Heart right ventricle (tissue), 16 donors: ENCODE results near the gene CATSPERE. TPM values are rescaled to one million over a fixed set of nuclear protein-coding genes. Genes with fewer than 3 reads are reported as not detected.

Experiments used
- ATAC-seq, 8 donors: fragments of 200-7000 bp; cut with Tn5 transposase; one replicate each; pipeline ENCODE4 v1.9.1; 2020; ENCODE audit warnings: mild to moderate bottlenecking in 8 of 8, moderate library complexity in 8 of 8, moderate number of reproducible peaks in 1 of 8
- DNase-seq, 2 donors: peaks; one replicate each; pipeline ENCODE4 v3.0.0-alpha.2; 2020
- H3K27ac ChIP-seq, 10 donors: fragments of 200-600 bp; sonication (generic) in 2 of 10; one replicate each; pipeline versions ENCODE4 v1.5.0 to v1.8.0; 2020 to 2022; ENCODE audit warnings: mild to moderate bottlenecking in 3 of 10
- H3K27me3 ChIP-seq, 7 donors: fragments of 200-600 bp; one replicate each; pipeline ENCODE4 v1.8.0; 2021 to 2022; ENCODE audit warnings: mild to moderate bottlenecking in 2 of 7
- H3K36me3 ChIP-seq, 9 donors: fragments of 200-600 bp; sonication (generic) in 1 of 9; one replicate each; pipeline versions ENCODE4 v1.5.0 to v1.8.0; 2020 to 2022; ENCODE audit warnings: mild to moderate bottlenecking in 2 of 9
- H3K4me1 ChIP-seq, 9 donors: fragments of 200-600 bp; sonication (generic) in 1 of 9; one replicate each; pipeline versions ENCODE4 v1.5.0 to v1.8.0; 2020 to 2022; ENCODE audit warnings: mild to moderate bottlenecking in 4 of 9
- H3K4me3 ChIP-seq, 10 donors: fragments of 200-600 bp; sonication (generic) in 2 of 10; one replicate each; pipeline versions ENCODE4 v1.5.0 to v1.8.0; 2020 to 2022; ENCODE audit warnings: mild to moderate bottlenecking in 7 of 10, moderate library complexity in 2 of 10
- H3K9me3 ChIP-seq, 11 donors: fragments of 200-600 bp in 10 of 11; sonication (generic) in 2 of 11; one replicate each; pipeline versions ENCODE4 v1.5.0 to v1.8.0; 2013 to 2022; ENCODE audit warnings: mild to moderate bottlenecking in 2 of 11, control low read depth in 1 of 11, moderate library complexity in 1 of 11
- WGBS, 2 donors: extraction: QIAGEN DNeasy Blood & Tissue Kit; methylation state at CpG; one replicate each; pipeline ENCODE4 v1.1.7; 2013; ENCODE audit warnings: inconsistent platforms in 1 of 2; 5-methylcytosine and 5-hydroxymethylcytosine counted together
- intact Hi-C, 10 donors: fragments of 100-400 bp; cut with DNase I; formaldehyde crosslinking; loops; one replicate each; pipeline versions ENCODE4 v1.11.1 to v1.14.2; 2022
- polyA plus RNA-seq, 2 donors: library from polyadenylated mRNA; stranded (reverse); fragments of 200-250 nt; gene quantifications; one replicate each; pipeline ENCODE4 v1.2.3, GENCODE V29; 2013
- total RNA-seq, 10 donors: library from RNA; stranded (reverse); fragmentation: NEBNext Ultra II Directional in 3 of 10; extraction: Animal tissue kit (Norgen Biotek cat#: 25700) in 3 of 10; gene quantifications; one replicate each; pipeline versions ENCODE4 v1.2.1 to v1.2.4, GENCODE V29; 2021 to 2023
- TF ChIP-seq, protein P1 (sequence below), 9 donors: fragments of 200-600 bp; sonication (generic) in 2 of 9; IDR thresholded peaks; one replicate each; pipeline versions ENCODE4 v1.5.0 to v1.8.0; 2021 to 2022; ENCODE audit warnings: antibody characterized with exemption in 9 of 9, mild to moderate bottlenecking in 5 of 9, moderate library complexity in 1 of 9
- donor health status: Arrhythmogenic right ventricular cardiomyopathy.
- donor health status: ischemic (EF 13 %, LVEDD 7.1; RV severe dilation, severe dysfunction).
- donor health status: healthy with polysubstance abuse.
- donor health status: DM: no; HTN: yes; CAD: no.
- donor health status: DM: no; HTN: no; CAD: no.
- donor health status: ischemic (EF 25% LVEDD 6.9; RV normal size, moderate dysfunction).
- donor health status: ischemic (EF 25% LVEDD 5.7; RV mildly dilated, moderate dysfunction).
- donor health status: healthy.
- donor health status: DM: yes; HTN: yes; CAD: no.
- donor health status: Ischemic cardiomyopathy.
- donor health status: ischemic (EF 35%, LVEDD 5.7; RV mildly dilated, moderate dysfunction).
- donor health status: nonischemic (EF 11% LVEDD 7.7; RV severe dilation, severe dysfunction).
- donor health status: DM: yes; HTN: yes; CAD: no.
- donor health status: PGD.
- donor health status: ischemic (EF 29% LVEDD 5.4; RV normal size, mild dysfunction).
- donor health status: nonischemic (EF 23%, LVEDD 6.1; RV moderate dilation, normal function).

Gene CATSPERE
- total and polyA plus RNA-seq, 12 donors = 0.07 to 0.83 (median 0.26) TPM; not detected in 1

DNA sequence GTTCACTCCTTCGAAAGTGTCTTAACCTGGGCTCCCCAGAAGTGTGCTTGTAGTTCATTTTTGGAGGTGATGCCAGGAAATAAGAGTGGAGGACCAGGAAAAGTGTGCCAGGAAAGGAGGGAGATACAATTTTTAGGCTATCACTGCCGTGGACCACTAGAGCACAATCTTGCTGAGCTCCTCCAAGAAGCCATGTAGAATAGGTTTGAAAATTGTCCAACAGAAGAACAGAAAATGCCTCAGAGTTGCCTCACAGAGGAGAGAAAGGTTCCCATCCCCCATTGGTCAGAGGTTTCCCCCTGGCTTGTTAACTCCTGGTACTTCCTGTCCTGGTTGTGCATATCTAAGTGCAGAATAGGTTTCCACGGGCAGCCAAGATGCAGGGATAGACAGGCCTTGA lies 41.6 kb downstream of the CATSPERE start:
- intact Hi-C loops = no loop called here
- no peaks in the 10 kb centered on the region for H3K4me1 ChIP-seq
- H3K9me3 ChIP-seq = peaks cover 0 to 35% (median 7%) of the 10 kb centered on the region in 11 donors
- H3K4me3 ChIP-seq = no peak overlapping the region
- TF ChIP-seq, protein P1, sequence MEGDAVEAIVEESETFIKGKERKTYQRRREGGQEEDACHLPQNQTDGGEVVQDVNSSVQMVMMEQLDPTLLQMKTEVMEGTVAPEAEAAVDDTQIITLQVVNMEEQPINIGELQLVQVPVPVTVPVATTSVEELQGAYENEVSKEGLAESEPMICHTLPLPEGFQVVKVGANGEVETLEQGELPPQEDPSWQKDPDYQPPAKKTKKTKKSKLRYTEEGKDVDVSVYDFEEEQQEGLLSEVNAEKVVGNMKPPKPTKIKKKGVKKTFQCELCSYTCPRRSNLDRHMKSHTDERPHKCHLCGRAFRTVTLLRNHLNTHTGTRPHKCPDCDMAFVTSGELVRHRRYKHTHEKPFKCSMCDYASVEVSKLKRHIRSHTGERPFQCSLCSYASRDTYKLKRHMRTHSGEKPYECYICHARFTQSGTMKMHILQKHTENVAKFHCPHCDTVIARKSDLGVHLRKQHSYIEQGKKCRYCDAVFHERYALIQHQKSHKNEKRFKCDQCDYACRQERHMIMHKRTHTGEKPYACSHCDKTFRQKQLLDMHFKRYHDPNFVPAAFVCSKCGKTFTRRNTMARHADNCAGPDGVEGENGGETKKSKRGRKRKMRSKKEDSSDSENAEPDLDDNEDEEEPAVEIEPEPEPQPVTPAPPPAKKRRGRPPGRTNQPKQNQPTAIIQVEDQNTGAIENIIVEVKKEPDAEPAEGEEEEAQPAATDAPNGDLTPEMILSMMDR (IDR thresholded peaks at IDR 0.05) = no peak
- DNase-seq (no peak), ATAC-seq (no peak)
- H3K27ac ChIP-seq = no peak overlapping the region
- WGBS, 2 donors = 67% methylated on average over 3 of the region's 3 CpGs
- H3K36me3 ChIP-seq = no peaks in the 10 kb centered on the region
- no peaks in the 10 kb centered on the region for H3K27me3 ChIP-seq

DNA sequence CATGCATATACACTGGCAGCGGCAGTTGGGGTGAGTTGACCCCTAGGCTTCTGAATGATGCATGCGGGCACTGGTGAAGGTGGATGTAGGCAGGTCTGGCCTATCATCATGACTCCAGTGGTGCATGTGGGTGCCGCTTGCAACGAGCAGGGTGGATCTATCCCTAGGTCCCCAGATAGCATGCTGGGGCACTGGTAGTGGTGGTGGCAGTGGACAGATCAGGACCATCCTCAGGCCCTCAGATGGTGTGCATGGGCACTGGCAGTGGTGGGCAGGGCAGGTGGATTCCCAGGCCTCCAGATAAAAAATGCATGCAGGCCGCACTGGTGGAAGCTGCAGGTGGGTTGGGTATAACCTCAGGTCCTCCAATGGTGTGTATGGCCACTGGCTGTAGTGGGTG lies 52.4 kb downstream of the CATSPERE start:
- TF ChIP-seq, protein P1 (IDR thresholded peaks at IDR 0.05) = no peak
- Histone ChIP-seq H3K4me1 (no peaks in the 10 kb centered on the region), H3K36me3 (no peaks in the 10 kb centered on the region), H3K4me3 (no peak overlapping the region), H3K9me3 (peaks cover 0 to 31% (median 9%) of the 10 kb centered on the region in 11 donors), H3K27ac (no peak overlapping the region), H3K27me3 (no peaks in the 10 kb centered on the region)
- 95 to 98% methylated on average over 5 of the region's 5 CpGs for WGBS, 2 donors
- no peak for DNase-seq
- intact Hi-C loops = no loop called here
- no peak for ATAC-seq

DNA sequence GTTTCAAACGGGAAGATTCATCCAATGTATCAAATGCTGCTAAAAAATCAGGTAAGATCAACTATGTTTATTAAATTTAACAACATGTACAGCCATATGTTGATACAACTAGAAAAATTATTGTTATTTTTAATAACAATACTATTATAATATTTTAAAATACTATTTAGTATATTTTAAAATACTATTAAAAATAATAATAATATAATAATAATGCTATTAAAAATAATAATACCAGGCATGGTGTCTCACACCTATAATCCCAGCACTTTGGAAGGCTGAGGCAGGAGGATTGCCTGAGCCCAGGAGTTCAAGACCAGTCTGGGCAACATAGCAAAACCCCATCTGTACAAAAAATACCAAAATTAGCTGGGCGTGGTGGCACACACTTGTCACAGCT lies 54.6 kb downstream of the CATSPERE start:
- 86 to 89% methylated on average over 2 of the region's 2 CpGs for WGBS, 2 donors
- Histone ChIP-seq H3K4me3 (no peak overlapping the region), H3K27ac (no peak overlapping the region), H3K4me1 (no peaks in the 10 kb centered on the region), H3K27me3 (no peaks in the 10 kb centered on the region), H3K9me3 (peaks cover 0 to 22% (median 9%) of the 10 kb centered on the region in 11 donors), H3K36me3 (no peaks in the 10 kb centered on the region)
- intact Hi-C loops = no loop called here
- TF ChIP-seq, protein P1 (IDR thresholded peaks at IDR 0.05) = no peak
- DNase-seq = no peak
- ATAC-seq = no peak

DNA sequence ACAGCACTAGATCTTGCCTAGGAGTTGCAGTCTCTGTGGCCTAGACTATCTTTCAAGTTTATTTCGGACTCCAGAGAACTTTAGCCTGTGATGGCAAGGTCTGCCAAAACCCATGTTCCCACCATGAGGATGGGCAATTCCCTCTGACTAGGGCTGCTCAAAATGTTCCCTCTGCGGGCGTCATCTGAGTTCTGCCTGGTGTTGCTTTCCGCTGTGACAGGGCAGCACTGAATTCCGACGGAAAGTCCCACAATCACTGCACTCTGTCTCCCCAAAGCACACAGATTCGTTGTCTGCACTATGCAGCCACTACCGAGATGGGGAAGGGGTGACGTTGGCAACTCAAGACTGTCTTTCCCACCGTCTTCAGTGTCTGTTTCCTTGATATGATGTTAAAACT lies 75.2 kb downstream of the CATSPERE start:
- TF ChIP-seq, protein P1 (IDR thresholded peaks at IDR 0.05) = no peak
- no peak for DNase-seq
- no peaks in the 10 kb centered on the region for H3K27me3 ChIP-seq
- H3K9me3 ChIP-seq = peaks cover 0 to 7% (median 0%) of the 10 kb centered on the region in 11 donors
- no peaks in the 10 kb centered on the region for H3K4me1 ChIP-seq
- intact Hi-C loops = no loop called here
- no peak overlapping the region for H3K4me3 ChIP-seq
- 61% methylated on average over 10 of the region's 10 CpGs for WGBS, 2 donors
- H3K27ac ChIP-seq = no peak overlapping the region
- no peak for ATAC-seq
- no peaks in the 10 kb centered on the region for H3K36me3 ChIP-seq
